ENCODE measurements around the gene BID.
A peak's percentile ranks its signal among the peaks of the same experiment; 100 is the strongest.

BID gene

GRCh38 chr22:17817079-17817478, 42.8 kb upstream of the BID start:
- H4K12ac ChIP-seq (ENCODE audit: low read depth, low read length) = no peak overlapping the region
- H4K91ac ChIP-seq (ENCODE audit: low read depth, low read length) = no peak overlapping the region
- no peak overlapping the region for H3K9ac ChIP-seq (ENCODE audit: low read length)
- H3K14ac ChIP-seq (ENCODE audit: low read length) = no peak overlapping the region
- peaks cover 19 to 29% of the 10 kb centered on the region in 2 experiments for H3K36me3 ChIP-seq (ENCODE audit: control insufficient read depth in 1 of 2, insufficient read depth in 2 of 2, low read length in 2 of 2)
- peaks cover 2% of the 10 kb centered on the region for H3K9me3 ChIP-seq (ENCODE audit: insufficient read depth, low read depth, low read length)
- no peak overlapping the region for H2BK5ac ChIP-seq (ENCODE audit: low read depth, low read length, poor library complexity)
- H2BK120ac ChIP-seq (ENCODE audit: insufficient read depth, low read length, poor library complexity) = no peak overlapping the region
- H3K79me1 ChIP-seq (ENCODE audit: low read length) = no peaks in the 10 kb centered on the region
- H3K79me2 ChIP-seq (ENCODE audit: control insufficient read depth, insufficient read depth, low read length, poor library complexity) = no peaks in the 10 kb centered on the region
- no peak overlapping the region for H2AFZ ChIP-seq (ENCODE audit: insufficient read depth, low read length, poor library complexity)
- H3K4ac ChIP-seq (ENCODE audit: low read depth, low read length) = no peak overlapping the region
- H3K27ac ChIP-seq (ENCODE audit: low read depth, low read length) = no peak overlapping the region
- WGBS (ENCODE audit: extremely low coverage, insufficient coverage, insufficient read length) = no CpG with 5 or more reads among the region's 21 CpGs
- no peak overlapping the region for H3K18ac ChIP-seq (ENCODE audit: low read length)
- no peak for DNase-seq
- no peaks in the 10 kb centered on the region for H3K4me1 ChIP-seq (ENCODE audit: control insufficient read depth in 1 of 2, insufficient read depth in 2 of 2, low read length in 2 of 2)
- no peak overlapping the region for H3K4me2 ChIP-seq (ENCODE audit: low read length)
- no peaks in the 10 kb centered on the region for H3K27me3 ChIP-seq (ENCODE audit: insufficient read depth, low read length)
- no peak overlapping the region for H3K23ac ChIP-seq (ENCODE audit: low read length)
- H2AK5ac ChIP-seq (ENCODE audit: low read length) = no peak overlapping the region
- no peak overlapping the region for H3K4me3 ChIP-seq (ENCODE audit: low read depth, low read length)
- H2BK12ac ChIP-seq (ENCODE audit: low read length) = no peak overlapping the region
- no peak overlapping the region for H4K8ac ChIP-seq (ENCODE audit: low read depth, low read length)

GRCh38 chr22:17816649-17817048, 42.4 kb upstream of the BID start:
- Histone ChIP-seq H4K8ac (ENCODE audit: low read depth, low read length) (no peak overlapping the region), H2AFZ (ENCODE audit: insufficient read depth, low read length, poor library complexity) (no peak overlapping the region), H3K9ac (ENCODE audit: low read length) (no peak overlapping the region), H3K9me3 (ENCODE audit: insufficient read depth, low read depth, low read length) (peaks cover 2% of the 10 kb centered on the region), H2AK5ac (ENCODE audit: low read length) (no peak overlapping the region), H3K4me2 (ENCODE audit: low read length) (no peak overlapping the region), H3K4me1 (ENCODE audit: control insufficient read depth in 1 of 2, insufficient read depth in 2 of 2, low read length in 2 of 2) (no peaks in the 10 kb centered on the region), H3K14ac (ENCODE audit: low read length) (no peak overlapping the region), H3K27ac (ENCODE audit: low read depth, low read length) (no peak overlapping the region), H3K79me1 (ENCODE audit: low read length) (no peaks in the 10 kb centered on the region), H3K36me3 (ENCODE audit: control insufficient read depth in 1 of 2, insufficient read depth in 2 of 2, low read length in 2 of 2) (peaks cover 15 to 26% of the 10 kb centered on the region in 2 experiments), H4K91ac (ENCODE audit: low read depth, low read length) (no peak overlapping the region), H2BK5ac (ENCODE audit: low read depth, low read length, poor library complexity) (no peak overlapping the region), H3K18ac (ENCODE audit: low read length) (no peak overlapping the region), H3K4me3 (ENCODE audit: low read depth, low read length) (no peak overlapping the region), H3K23ac (ENCODE audit: low read length) (no peak overlapping the region), H2BK12ac (ENCODE audit: low read length) (no peak overlapping the region), H3K4ac (ENCODE audit: low read depth, low read length) (no peak overlapping the region), H3K79me2 (ENCODE audit: control insufficient read depth, insufficient read depth, low read length, poor library complexity) (no peaks in the 10 kb centered on the region), H4K12ac (ENCODE audit: low read depth, low read length) (no peak overlapping the region), H2BK120ac (ENCODE audit: insufficient read depth, low read length, poor library complexity) (no peak overlapping the region), H3K27me3 (ENCODE audit: insufficient read depth, low read length) (no peaks in the 10 kb centered on the region)
- no peak for DNase-seq
- no CpG with 5 or more reads among the region's 14 CpGs for WGBS (ENCODE audit: extremely low coverage, insufficient coverage, insufficient read length)

GRCh38 chr22:17815703-17816254, 41.5 kb upstream of the BID start:
- DNase-seq = peak; percentile 7 to 15
- H3K4me2 ChIP-seq (ENCODE audit: low read length) = no peak overlapping the region
- H3K4me3 ChIP-seq (ENCODE audit: low read depth, low read length) = no peak overlapping the region
- H3K36me3 ChIP-seq (ENCODE audit: control insufficient read depth in 1 of 2, insufficient read depth in 2 of 2, low read length in 2 of 2) = peaks cover 15 to 26% of the 10 kb centered on the region in 2 experiments
- H2AFZ ChIP-seq (ENCODE audit: insufficient read depth, low read length, poor library complexity) = no peak overlapping the region
- no peak overlapping the region for H4K91ac ChIP-seq (ENCODE audit: low read depth, low read length)
- H3K79me2 ChIP-seq (ENCODE audit: control insufficient read depth, insufficient read depth, low read length, poor library complexity) = no peaks in the 10 kb centered on the region
- no peak overlapping the region for H2BK12ac ChIP-seq (ENCODE audit: low read length)
- no peak overlapping the region for H3K27ac ChIP-seq (ENCODE audit: low read depth, low read length)
- no peak overlapping the region for H2AK5ac ChIP-seq (ENCODE audit: low read length)
- no peak overlapping the region for H2BK120ac ChIP-seq (ENCODE audit: insufficient read depth, low read length, poor library complexity)
- H4K12ac ChIP-seq (ENCODE audit: low read depth, low read length) = no peak overlapping the region
- H3K14ac ChIP-seq (ENCODE audit: low read length) = no peak overlapping the region
- H3K9me3 ChIP-seq (ENCODE audit: insufficient read depth, low read depth, low read length) = peaks cover 2% of the 10 kb centered on the region
- no peaks in the 10 kb centered on the region for H3K79me1 ChIP-seq (ENCODE audit: low read length)
- H3K18ac ChIP-seq (ENCODE audit: low read length) = no peak overlapping the region
- no peak overlapping the region for H2BK5ac ChIP-seq (ENCODE audit: low read depth, low read length, poor library complexity)
- no peak overlapping the region for H3K4ac ChIP-seq (ENCODE audit: low read depth, low read length)
- no peak overlapping the region for H3K23ac ChIP-seq (ENCODE audit: low read length)
- no peak overlapping the region for H3K9ac ChIP-seq (ENCODE audit: low read length)
- H4K8ac ChIP-seq (ENCODE audit: low read depth, low read length) = no peak overlapping the region
- H3K4me1 ChIP-seq (ENCODE audit: control insufficient read depth in 1 of 2, insufficient read depth in 2 of 2, low read length in 2 of 2) = no peaks in the 10 kb centered on the region
- no CpG with 5 or more reads among the region's 15 CpGs for WGBS (ENCODE audit: extremely low coverage, insufficient coverage, insufficient read length)
- H3K27me3 ChIP-seq (ENCODE audit: insufficient read depth, low read length) = no peaks in the 10 kb centered on the region

GRCh38 chr22:17814830-17815229, 40.6 kb upstream of the BID start:
- no peak overlapping the region for H2AFZ ChIP-seq (ENCODE audit: insufficient read depth, low read length, poor library complexity)

More at GRCh38 chr22:17814830-17815229, 40.6 kb upstream of the BID start:
- Histone ChIP-seq H3K9ac (ENCODE audit: low read length) (no peak overlapping the region), H4K12ac (ENCODE audit: low read depth, low read length) (no peak overlapping the region), H3K27ac (ENCODE audit: low read depth, low read length) (no peak overlapping the region), H3K4me3 (ENCODE audit: low read depth, low read length) (no peak overlapping the region), H4K8ac (ENCODE audit: low read depth, low read length) (no peak overlapping the region), H3K4me1 (ENCODE audit: control insufficient read depth in 1 of 2, insufficient read depth in 2 of 2, low read length in 2 of 2) (no peaks in the 10 kb centered on the region), H3K4me2 (ENCODE audit: low read length) (no peak overlapping the region), H3K27me3 (ENCODE audit: insufficient read depth, low read length) (no peaks in the 10 kb centered on the region), H3K79me1 (ENCODE audit: low read length) (no peaks in the 10 kb centered on the region), H3K4ac (ENCODE audit: low read depth, low read length) (no peak overlapping the region), H4K91ac (ENCODE audit: low read depth, low read length) (no peak overlapping the region), H2BK120ac (ENCODE audit: insufficient read depth, low read length, poor library complexity) (no peak overlapping the region), H3K79me2 (ENCODE audit: control insufficient read depth, insufficient read depth, low read length, poor library complexity) (no peaks in the 10 kb centered on the region), H3K23ac (ENCODE audit: low read length) (no peak overlapping the region), H2BK12ac (ENCODE audit: low read length) (no peak overlapping the region), H3K9me3 (ENCODE audit: insufficient read depth, low read depth, low read length) (peaks cover 5% of the 10 kb centered on the region), H2BK5ac (ENCODE audit: low read depth, low read length, poor library complexity) (no peak overlapping the region), H2AK5ac (ENCODE audit: low read length) (no peak overlapping the region), H3K18ac (ENCODE audit: low read length) (no peak overlapping the region), H3K36me3 (ENCODE audit: control insufficient read depth in 1 of 2, insufficient read depth in 2 of 2, low read length in 2 of 2) (peaks cover 19 to 31% of the 10 kb centered on the region in 2 experiments), H3K14ac (ENCODE audit: low read length) (no peak overlapping the region)
- WGBS (ENCODE audit: extremely low coverage, insufficient coverage, insufficient read length) = no CpG with 5 or more reads among the region's 20 CpGs
- no peak for DNase-seq
